Kidney (tissue), 14 donors: ENCODE measurements around the gene SMIM10L1. TPM values are rescaled to one million over a fixed set of nuclear protein-coding genes. Genes with fewer than 3 reads are reported as not detected.

Experiments used
- DNase-seq, 5 donors: peaks; one replicate each; pipeline ENCODE4 v3.0.0-alpha.2; 2013 to 2020
- FAIRE-seq: peaks from 2 replicates; lab custom pipeline; 2012; peaks lifted over from hg19 to GRCh38; lab: Jason Lieb, UNC
- H3K27ac ChIP-seq, 2 donors: one replicate each; pipeline ENCODE4 v1.7.0; 2013; ENCODE audit warnings: low read depth in 2 of 2, low read length in 2 of 2, inconsistent platforms in 1 of 2
- H3K27me3 ChIP-seq: one replicate; pipeline ENCODE4 v1.7.1; 2013; ENCODE audit warnings: low read length, inconsistent platforms; ENCODE audit not compliant: control insufficient read depth, insufficient read depth
- H3K36me3 ChIP-seq, 3 donors: one replicate each; pipeline versions ENCODE4 v1.7.0 to v1.7.1; 2013; ENCODE audit warnings: low read length in 3 of 3, control low read depth in 1 of 3, inconsistent platforms in 1 of 3; ENCODE audit not compliant: insufficient read depth in 3 of 3, control insufficient read depth in 2 of 3
- H3K4me1 ChIP-seq, 3 donors: one replicate each; pipeline versions ENCODE4 v1.7.0 to v1.7.1; 2013; ENCODE audit warnings: low read length in 3 of 3, inconsistent platforms in 1 of 3, low read depth in 1 of 3; ENCODE audit not compliant: control insufficient read depth in 2 of 3, insufficient read depth in 2 of 3
- H3K4me3 ChIP-seq, 3 donors: one replicate each; pipeline versions ENCODE4 v1.7.0 to v1.8.1; 2013; ENCODE audit warnings: low read length in 3 of 3, control low read depth in 1 of 3, inconsistent platforms in 1 of 3
- H3K9ac ChIP-seq, 3 donors: one replicate each; pipeline versions ENCODE4 v1.7.0 to v1.7.1; 2013; ENCODE audit warnings: low read length in 3 of 3, control low read depth in 1 of 3, inconsistent platforms in 1 of 3
- H3K9me3 ChIP-seq, 3 donors: one replicate each; pipeline versions ENCODE4 v1.7.0 to v1.7.1; 2013; ENCODE audit warnings: low read length in 3 of 3, control low read depth in 1 of 3, inconsistent platforms in 1 of 3; ENCODE audit not compliant: control insufficient read depth in 2 of 3, insufficient read depth in 1 of 3
- CTCF ChIP-seq: IDR thresholded peaks from 3 replicates; pipeline ENCODE4 v1.5.1; 2012; ENCODE audit warnings: mild to moderate bottlenecking, moderate library complexity, borderline replicate concordance; ENCODE audit not compliant: insufficient read depth; ENCODE audit errors: extremely low read depth
- intact Hi-C: fragments of 100-400 bp; cut with DNase I; formaldehyde crosslinking; loops from one replicate; pipeline ENCODE4 v1.11.1; 2022
- polyA plus RNA-seq: library from polyadenylated mRNA; stranded (reverse); fragments of 350-450 nt; fragmentation: Illumina TruSeq; extraction: RNeasy Lipid Tissue Mini Kit (QIAGEN cat#74804); gene quantifications from one replicate; pipeline ENCODE4 v1.2.3, GENCODE V29; 2014; ENCODE audit warnings: low read depth, low replicate concordance; ENCODE audit not compliant: insufficient read depth
- total RNA-seq: library from RNA; stranded (reverse); fragmentation: NEBNext Ultra II Directional; extraction: Animal tissue kit (Norgen Biotek cat#: 25700); gene quantifications from one replicate; pipeline ENCODE4 v1.2.1, GENCODE V29; 2021
- donor health status: control.
- donor health status: control.
- donor health status: control.
- donor health status: control.
- donor health status: control.
- donor health status: DM: yes; HTN: yes; CAD: no.
- donor health status: Normal renal cell carcinoma (clear cell type).

The SMIM10L1 gene
- total and polyA plus RNA-seq, 2 donors from 2014 or later: 9.9 to 12.5 TPM

GRCh38 chr12:11183011-11183410 is 12.0 kb downstream of the SMIM10L1 start:
- no peak overlapping the region for H3K27ac ChIP-seq

DNA sequence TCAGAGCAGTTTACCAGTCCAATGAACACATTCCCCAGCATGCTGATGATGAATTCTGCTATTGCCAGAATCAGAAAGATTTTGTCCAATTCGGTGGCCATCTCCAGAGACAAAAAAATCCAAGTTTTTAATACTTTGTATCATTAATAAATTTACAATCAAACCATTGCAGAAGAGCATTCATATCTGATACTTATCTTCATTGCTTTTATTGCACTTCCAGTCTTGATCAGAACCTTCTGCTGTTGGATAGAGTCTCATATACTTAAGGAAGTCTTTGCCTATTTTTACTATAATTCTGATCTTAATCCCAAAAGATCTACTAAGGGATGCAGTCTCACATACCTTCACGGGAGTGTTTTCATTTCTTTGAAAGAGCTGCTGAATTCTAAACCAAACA is 15.8 kb downstream of the SMIM10L1 start, which contains the start of gene TAS2R42:
Gene TAS2R42, minus strand, starts transcription at position 101 of the 400 bp plus-strand sequence. Its CDS starts 0 bp downstream, at position 101.
- intact Hi-C loops: no loop called here
- H3K27ac ChIP-seq: no peak within 1 kb of the TSS
- H3K4me1 ChIP-seq: no peaks in the 10 kb centered on the region
- no peak within 1 kb of the TSS for H3K9ac ChIP-seq
- H3K9me3 ChIP-seq: no peaks in the 10 kb centered on the region
- no peak for TF ChIP-seq CTCF
- no peak for FAIRE-seq
- no peak within 1 kb of the TSS for H3K4me3 ChIP-seq
- no peaks in the 10 kb centered on the region for H3K36me3 ChIP-seq
- DNase-seq: no peak
- H3K27me3 ChIP-seq: no peaks in the 10 kb centered on the region

More at GRCh38 chr12:11183011-11183410, 12.0 kb downstream of the SMIM10L1 start:
- H3K36me3 ChIP-seq: no peaks in the 10 kb centered on the region
- DNase-seq (no peak), FAIRE-seq (no peak)
- intact Hi-C loops: no loop called here
- no peak overlapping the region for H3K4me3 ChIP-seq
- H3K9me3 ChIP-seq: no peaks in the 10 kb centered on the region
- H3K27me3 ChIP-seq: no peaks in the 10 kb centered on the region
- no peak for TF ChIP-seq CTCF
- H3K4me1 ChIP-seq: no peaks in the 10 kb centered on the region
- H3K9ac ChIP-seq: no peak overlapping the region

DNA sequence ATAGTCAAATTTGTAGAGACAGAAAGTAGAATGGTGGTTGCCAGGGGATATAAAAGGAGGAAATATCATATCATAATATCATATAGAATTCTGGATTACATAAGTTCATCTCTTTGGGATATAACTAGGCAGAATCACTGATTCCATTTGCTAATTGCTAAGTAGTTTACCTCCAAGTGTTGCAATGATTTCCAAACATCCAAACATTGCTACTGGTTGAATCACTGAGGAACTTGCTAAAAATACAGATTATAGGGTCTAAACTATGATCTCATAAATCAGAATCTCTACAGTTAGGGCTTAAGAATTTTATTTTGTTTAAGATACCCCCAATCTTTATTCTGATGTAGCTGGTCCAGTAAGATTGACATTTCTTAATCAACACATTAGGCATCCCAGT is 31.8 kb downstream of the SMIM10L1 start:
- TF ChIP-seq CTCF: no peak
- intact Hi-C loops: no loop called here
- peaks cover 0 to 4% (median 0%) of the 10 kb centered on the region in 3 donors for H3K9me3 ChIP-seq
- H3K9ac ChIP-seq: no peak overlapping the region
- no peak overlapping the region for H3K4me3 ChIP-seq
- H3K36me3 ChIP-seq: no peaks in the 10 kb centered on the region
- H3K27me3 ChIP-seq: no peaks in the 10 kb centered on the region
- H3K4me1 ChIP-seq: no peaks in the 10 kb centered on the region
- FAIRE-seq (no peak), DNase-seq (no peak)
- H3K27ac ChIP-seq: no peak overlapping the region

GRCh38 chr12:11204173-11204572 is 33.2 kb downstream of the SMIM10L1 start:
- Histone ChIP-seq H3K36me3 (no peaks in the 10 kb centered on the region), H3K4me3 (no peak overlapping the region), H3K27me3 (no peaks in the 10 kb centered on the region), H3K27ac (no peak overlapping the region), H3K9ac (no peak overlapping the region), H3K4me1 (no peaks in the 10 kb centered on the region), H3K9me3 (peaks cover 0 to 4% (median 0%) of the 10 kb centered on the region in 3 donors)
- TF ChIP-seq CTCF: no peak
- intact Hi-C loops: no loop called here
- DNase-seq (no peak), FAIRE-seq (no peak)
